IPS-15b (cell line): ENCODE results near the gene CPED1.
"Not testable (repeated sequence)": the region's sequence is repeated elsewhere in the genome, so short reads cannot be mapped to it uniquely, and the experiment has no call there.

ENCODE experiments used
- H3K27me3 ChIP-seq: one replicate; pipeline ENCODE4 v1.6.1; 2013; ENCODE audit warnings: low read length; ENCODE audit not compliant: control insufficient read depth, insufficient read depth
- H3K36me3 ChIP-seq: one replicate; pipeline ENCODE4 v1.6.1; 2013; ENCODE audit warnings: low read length; ENCODE audit not compliant: control insufficient read depth, insufficient read depth
- H3K4me1 ChIP-seq: one replicate; pipeline ENCODE4 v1.6.1; 2013; ENCODE audit warnings: mild to moderate bottlenecking, low read length; ENCODE audit not compliant: control insufficient read depth, insufficient read depth
- H3K4me3 ChIP-seq: one replicate; pipeline ENCODE4 v1.5.1; 2013; ENCODE audit warnings: low read depth, low read length
- H3K9ac ChIP-seq: one replicate; pipeline ENCODE4 v1.6.1; 2013; ENCODE audit warnings: low read depth, mild to moderate bottlenecking, low read length
- H3K9me3 ChIP-seq: one replicate; pipeline ENCODE4 v1.6.1; 2013; ENCODE audit warnings: mild to moderate bottlenecking, low read length; ENCODE audit not compliant: control insufficient read depth, insufficient read depth

Gene CPED1

DNA sequence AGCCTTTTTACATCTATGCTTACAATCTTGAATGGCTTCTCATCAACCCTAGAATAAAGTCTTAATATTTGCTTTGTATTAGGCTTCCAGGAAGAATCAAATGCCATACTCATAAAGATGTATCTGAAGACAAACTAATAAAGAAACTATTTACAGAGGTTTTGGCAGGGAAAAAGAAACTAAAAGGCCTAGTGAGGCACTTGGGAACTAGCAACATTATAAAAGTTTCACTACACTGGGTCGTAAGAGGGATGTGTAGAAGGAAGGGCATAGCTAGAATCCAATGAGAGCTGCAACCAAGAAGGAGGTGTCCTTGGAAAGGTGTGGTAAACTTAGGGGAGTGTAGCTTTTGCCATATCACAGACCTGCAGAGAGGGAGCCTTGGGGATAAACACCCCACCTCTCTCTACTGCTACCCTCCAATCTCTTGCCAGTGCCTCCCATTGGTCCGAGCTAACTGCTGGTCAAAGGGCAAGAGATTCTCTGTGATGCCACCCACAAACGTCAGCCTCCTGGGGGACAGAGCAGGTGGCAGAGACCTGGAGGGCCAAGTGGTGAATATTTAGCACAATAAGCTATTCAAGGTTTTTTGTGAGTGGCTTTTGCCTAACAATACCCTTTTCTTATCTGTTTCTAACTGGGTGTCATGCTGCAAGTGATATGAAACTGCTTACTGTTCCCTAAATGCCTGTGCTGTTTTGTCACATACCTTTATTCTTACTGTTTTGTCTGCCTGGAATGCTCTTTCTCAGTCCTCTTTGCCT is 60.7 kb downstream of the CPED1 start:
- Histone ChIP-seq H3K36me3 (no peaks in the 10 kb centered on the region), H3K9me3 (no peaks in the 10 kb centered on the region), H3K27me3 (no peaks in the 10 kb centered on the region), H3K4me1 (peaks cover 4% of the 10 kb centered on the region), H3K9ac (no peak overlapping the region), H3K4me3 (no peak overlapping the region)

DNA sequence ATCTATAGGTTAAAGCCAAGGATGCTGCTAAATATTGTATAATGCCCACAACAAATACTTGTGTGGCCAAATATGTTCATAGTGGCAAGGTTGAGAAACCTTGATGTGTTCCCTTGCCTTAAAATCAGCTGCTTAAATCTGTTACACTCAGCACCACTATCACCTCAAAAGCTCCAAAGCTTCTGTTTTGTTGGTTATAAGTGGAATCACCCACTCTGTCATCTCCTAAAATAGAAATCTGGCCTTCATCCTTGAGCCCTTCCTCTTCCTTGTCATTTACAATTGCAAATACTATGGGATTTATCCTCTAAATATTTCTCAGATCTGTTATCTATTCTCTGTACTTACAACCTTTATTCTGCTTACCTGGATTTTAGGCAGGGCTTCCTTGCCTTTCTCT is 61.4 kb downstream of the CPED1 start:
- no peak overlapping the region for H3K4me3 ChIP-seq
- H3K4me1 ChIP-seq: peaks cover 4% of the 10 kb centered on the region
- no peaks in the 10 kb centered on the region for H3K9me3 ChIP-seq
- no peaks in the 10 kb centered on the region for H3K27me3 ChIP-seq
- H3K9ac ChIP-seq: no peak overlapping the region
- no peaks in the 10 kb centered on the region for H3K36me3 ChIP-seq

DNA sequence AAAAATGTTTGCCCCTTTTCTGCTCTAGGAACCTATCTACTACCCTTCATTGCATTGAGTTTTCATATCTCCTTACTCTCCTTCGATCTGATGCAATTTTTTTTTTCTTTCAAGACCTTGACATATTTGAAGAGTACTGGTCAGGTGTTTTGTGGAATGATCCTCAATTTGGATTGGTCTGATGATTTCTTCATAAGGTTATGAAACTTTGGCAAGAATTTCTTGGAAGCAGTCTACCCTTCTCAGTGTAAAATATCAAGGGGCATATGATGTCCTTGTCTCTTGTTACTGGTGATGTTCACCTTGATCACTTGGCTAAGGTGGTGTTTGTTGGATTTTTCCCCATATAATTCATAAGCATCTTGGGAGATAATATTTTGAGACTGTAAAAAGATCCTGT is 64.7 kb downstream of the CPED1 start:
- no peaks in the 10 kb centered on the region for H3K27me3 ChIP-seq
- H3K4me1 ChIP-seq: peaks cover 4% of the 10 kb centered on the region
- no peaks in the 10 kb centered on the region for H3K9me3 ChIP-seq
- H3K4me3 ChIP-seq: no peak overlapping the region
- H3K9ac ChIP-seq: no peak overlapping the region
- no peaks in the 10 kb centered on the region for H3K36me3 ChIP-seq

DNA sequence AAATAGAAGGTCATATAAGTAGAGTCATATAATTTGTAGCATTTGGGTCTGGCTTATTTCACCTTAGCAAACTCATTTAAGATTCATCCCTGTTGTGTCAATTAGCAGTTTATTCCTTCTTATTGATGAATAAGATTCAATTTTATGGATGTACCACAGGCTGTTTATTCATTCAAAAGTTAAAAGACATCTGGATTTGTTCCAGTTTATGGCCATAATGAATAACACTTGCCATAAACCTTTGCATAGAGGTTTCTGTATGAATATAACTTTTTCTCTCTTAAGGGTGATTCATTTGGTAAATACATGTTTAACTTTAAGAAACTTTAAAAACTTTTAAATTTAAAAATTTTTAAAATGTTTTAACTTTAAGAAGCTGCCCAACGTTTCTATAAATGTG is 66.4 kb downstream of the CPED1 start:
- Histone ChIP-seq H3K9me3 (no peaks in the 10 kb centered on the region), H3K36me3 (no peaks in the 10 kb centered on the region), H3K4me3 (no peak overlapping the region), H3K4me1 (no peaks in the 10 kb centered on the region), H3K9ac (no peak overlapping the region), H3K27me3 (no peaks in the 10 kb centered on the region)

DNA sequence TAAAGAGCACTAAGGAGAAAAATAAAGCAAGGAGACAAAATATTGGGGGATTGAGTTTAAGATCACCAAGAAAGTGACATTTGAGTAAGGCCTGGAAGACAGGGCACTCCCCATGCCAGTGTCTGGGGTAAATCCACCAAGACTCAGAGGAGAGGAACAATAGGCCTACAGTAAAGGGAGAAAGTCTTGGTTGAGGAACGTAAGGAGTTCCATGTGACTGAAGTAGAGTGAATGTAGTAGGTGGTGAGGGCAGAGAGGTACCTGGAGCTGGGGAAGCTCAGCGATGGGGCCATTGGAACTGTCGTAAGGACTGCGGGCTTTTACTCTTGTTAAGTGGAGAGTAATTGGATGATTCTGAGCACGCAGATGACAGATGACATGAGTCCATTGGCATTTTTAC is 69.4 kb downstream of the CPED1 start:
- Histone ChIP-seq H3K36me3 (no peaks in the 10 kb centered on the region), H3K9me3 (no peaks in the 10 kb centered on the region), H3K4me1 (no peaks in the 10 kb centered on the region), H3K27me3 (no peaks in the 10 kb centered on the region), H3K9ac (no peak overlapping the region), H3K4me3 (no peak overlapping the region)

DNA sequence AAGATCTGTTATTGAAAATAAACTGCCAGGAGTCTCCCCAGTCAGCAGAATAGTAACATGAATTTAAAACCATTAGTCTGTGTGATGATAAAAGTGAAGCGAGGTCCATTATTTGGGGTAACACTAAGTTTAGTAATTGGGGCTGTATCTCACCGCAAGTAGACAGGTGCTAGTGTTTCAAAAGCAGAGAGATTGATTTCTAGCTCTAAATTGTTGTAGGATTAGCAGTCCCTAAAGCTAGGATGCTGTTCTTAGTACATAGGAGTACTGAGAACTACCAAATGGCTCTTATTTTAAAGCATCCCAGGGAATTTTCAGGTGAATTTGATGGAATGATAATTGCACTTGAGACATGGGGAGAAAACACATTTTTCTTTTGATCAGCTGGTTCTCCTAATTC is 70.5 kb downstream of the CPED1 start:
- Histone ChIP-seq H3K27me3 (no peaks in the 10 kb centered on the region), H3K36me3 (no peaks in the 10 kb centered on the region), H3K4me1 (no peaks in the 10 kb centered on the region), H3K4me3 (no peak overlapping the region), H3K9me3 (no peaks in the 10 kb centered on the region), H3K9ac (no peak overlapping the region)

DNA sequence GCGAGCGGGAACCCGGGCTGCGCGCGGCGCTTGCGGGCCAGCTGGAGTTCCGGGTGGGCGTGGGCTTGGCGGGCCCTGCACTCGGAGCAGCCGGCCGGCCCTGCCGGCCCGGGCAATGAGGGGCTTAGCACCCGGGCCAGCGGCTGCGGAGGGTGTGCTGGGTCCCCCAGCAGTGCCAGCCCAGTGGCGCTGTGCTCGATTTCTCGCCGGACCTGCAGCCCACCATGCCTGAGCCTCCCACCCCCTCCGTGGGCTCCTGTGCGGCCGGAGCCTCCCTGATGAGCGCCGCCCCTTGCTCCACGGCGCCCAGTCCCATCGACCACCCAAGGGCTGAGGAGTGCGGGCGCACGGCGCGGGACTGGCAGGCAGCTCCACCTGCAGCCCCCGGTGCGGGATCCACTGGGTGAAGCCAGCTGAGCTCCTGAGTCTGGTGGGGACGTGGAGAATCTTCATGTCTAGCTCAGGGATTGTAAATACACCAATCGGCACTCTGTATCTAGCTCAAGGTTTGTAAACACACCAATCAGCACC is 71.5 kb downstream of the CPED1 start:
- H3K4me1 ChIP-seq, H3K27me3 ChIP-seq, H3K9ac ChIP-seq, H3K9me3 ChIP-seq, H3K36me3 ChIP-seq, H3K4me3 ChIP-seq: not testable (repeated sequence)

DNA sequence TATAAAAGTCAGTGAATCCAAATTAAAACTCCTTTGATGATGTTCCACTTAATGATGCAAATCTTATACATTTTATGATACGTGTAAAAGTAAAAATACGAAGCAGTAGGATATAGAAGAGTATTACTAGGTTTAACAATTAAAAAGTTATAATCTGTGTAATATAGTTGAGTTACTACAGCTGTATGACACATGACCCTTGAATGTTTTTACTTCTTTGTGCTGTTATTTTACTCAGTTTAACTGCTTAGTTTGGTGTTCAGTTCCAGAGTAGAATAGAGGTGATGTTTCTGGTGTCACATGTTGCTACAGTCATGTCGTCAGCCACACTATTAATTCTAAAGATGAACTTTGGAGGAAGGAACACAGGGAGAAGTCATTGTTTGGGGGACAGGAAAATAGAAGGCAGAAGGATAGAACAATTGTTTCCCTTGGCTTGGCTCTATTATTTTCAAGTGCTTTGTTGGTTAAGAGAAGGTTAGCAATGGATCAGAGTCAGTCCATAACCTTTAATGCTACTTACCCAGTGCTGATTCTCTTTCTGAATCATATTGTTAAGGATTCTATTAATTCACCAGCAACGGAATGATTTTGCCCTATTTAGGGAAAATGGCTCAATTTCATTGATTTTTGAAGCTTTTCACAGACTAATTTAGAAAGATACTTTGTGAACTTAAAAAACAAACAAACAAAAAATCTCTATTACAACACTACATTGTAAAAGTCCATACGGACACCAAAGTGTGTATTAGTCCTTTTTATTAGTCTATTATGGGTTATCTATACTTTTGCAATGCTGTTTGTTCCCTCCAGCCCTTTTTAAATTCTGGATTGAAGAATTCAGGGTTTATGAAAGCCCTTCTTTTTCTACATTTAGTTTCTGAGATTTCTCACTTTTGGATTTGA is 73.4 kb downstream of the CPED1 start:
- no peaks in the 10 kb centered on the region for H3K9me3 ChIP-seq
- H3K4me3 ChIP-seq: no peak overlapping the region
- H3K4me1 ChIP-seq: no peaks in the 10 kb centered on the region
- no peak overlapping the region for H3K9ac ChIP-seq
- H3K27me3 ChIP-seq: no peaks in the 10 kb centered on the region
- H3K36me3 ChIP-seq: no peaks in the 10 kb centered on the region

DNA sequence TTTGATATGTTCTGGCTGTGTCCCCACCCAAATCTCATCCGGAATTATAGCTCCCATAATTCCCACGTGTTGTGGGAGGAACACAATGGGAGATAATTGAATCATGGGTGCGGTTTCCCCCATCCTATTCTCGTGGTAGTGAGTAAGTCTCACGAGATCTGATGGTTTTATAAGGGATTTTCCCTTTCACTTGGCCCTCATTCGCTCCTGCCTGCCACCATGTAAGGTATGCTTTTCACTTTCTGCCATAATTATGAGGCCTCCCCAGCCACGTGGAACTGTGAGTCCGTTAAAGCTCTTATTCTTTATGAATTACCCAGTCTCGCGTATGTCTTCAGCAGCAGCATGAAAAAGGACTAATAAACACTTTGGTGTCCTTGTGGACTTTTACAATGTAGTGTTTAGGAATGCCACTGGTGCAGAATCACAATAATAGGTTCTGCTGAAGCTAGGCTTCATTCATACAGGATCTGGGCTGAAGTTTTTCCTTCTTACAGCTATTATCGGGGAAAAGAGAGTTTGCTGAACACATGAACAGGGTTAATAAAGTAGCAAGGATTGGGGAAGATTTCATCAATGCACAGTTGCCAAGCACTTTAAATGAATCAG is 74.3 kb downstream of the CPED1 start:
- Histone ChIP-seq H3K4me1 (no peaks in the 10 kb centered on the region), H3K9me3 (no peaks in the 10 kb centered on the region), H3K4me3 (no peak overlapping the region), H3K36me3 (no peaks in the 10 kb centered on the region), H3K9ac (no peak overlapping the region), H3K27me3 (no peaks in the 10 kb centered on the region)

DNA sequence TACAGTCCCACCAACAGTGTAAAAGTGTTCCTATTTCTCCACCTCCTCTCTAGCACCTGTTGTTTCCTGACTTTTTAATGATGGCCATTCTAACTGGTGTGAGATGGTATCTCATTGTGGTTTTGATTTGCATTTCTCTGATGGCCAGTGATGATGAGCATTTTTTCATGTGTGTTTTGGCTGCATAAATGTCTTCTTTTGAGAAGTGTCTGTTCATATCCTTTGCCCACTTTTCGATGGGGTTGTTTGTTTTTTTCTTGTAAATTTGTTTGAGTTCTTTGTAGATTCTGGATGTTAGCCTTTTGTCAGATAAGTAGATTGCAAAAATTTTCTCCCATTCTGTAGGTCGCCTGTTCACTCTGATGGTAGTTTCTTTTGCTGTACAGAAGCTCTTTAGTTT is 79.2 kb downstream of the CPED1 start:
- H3K9ac ChIP-seq, H3K4me3 ChIP-seq, H3K36me3 ChIP-seq, H3K4me1 ChIP-seq, H3K9me3 ChIP-seq, H3K27me3 ChIP-seq: not testable (repeated sequence)

DNA sequence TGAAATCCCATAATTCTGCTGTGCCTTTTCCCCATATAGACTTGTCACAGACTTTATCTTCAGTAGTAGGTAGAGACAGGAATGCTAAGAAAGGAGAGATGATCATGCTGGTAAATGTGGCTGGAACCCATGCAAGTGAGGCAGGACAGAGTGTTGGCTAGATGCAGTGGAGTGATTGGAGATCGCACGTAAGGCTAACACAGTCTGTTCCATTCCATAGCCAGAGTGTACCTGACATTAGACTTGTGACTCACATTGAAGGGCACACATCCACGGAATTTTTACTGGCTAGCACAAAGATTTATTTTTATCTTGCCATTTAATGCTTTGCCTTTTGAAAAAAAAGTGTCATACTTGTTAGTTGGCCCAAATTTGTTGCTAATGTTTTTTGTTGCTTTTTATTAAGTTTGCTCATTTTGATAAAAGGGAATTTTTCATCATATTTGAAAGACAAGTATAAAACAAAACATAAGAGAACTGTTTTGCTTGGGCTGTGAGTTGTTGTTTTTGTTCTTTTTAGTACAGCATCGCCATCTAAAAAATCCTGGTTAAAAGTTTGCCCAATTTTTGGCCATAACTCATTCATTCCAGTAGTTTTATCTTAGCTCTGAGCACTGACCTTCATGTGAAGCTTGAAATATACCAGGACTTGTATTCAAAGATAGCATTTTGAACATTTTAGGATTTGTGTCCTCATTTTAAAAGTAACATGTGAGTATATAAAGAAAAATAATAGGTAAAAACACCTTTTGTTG is 81.0 kb downstream of the CPED1 start:
- Histone ChIP-seq H3K27me3 (no peaks in the 10 kb centered on the region), H3K4me3 (no peak overlapping the region), H3K4me1 (no peaks in the 10 kb centered on the region), H3K9ac (no peak overlapping the region), H3K36me3 (no peaks in the 10 kb centered on the region), H3K9me3 (no peaks in the 10 kb centered on the region)
